Fibroblast of villous mesenchyme (primary cell): Measurements from ENCODE around the gene ATAD2B. TPM values are rescaled to one million over a fixed set of nuclear protein-coding genes. Genes with fewer than 3 reads are reported as not detected.

Experiments
- DNase-seq: peaks from one replicate; pipeline ENCODE4 v3.0.0-alpha.2; 2010; ENCODE audit warnings: low read depth
- H3K4me3 ChIP-seq: 2 replicates; pipeline ENCODE4 v1.5.1; 2011; ENCODE audit warnings: low read depth, mild to moderate bottlenecking, low read length
- total RNA-seq: library from RNA; depleted of rRNA; stranded (reverse); fragments of >200 nt; gene quantifications from 2 replicates; pipeline ENCODE4 v1.2.3, GENCODE V29; 2012
- TF ChIP-seq, protein P1 (sequence below): IDR thresholded peaks from 2 replicates; pipeline ENCODE4 v1.5.1; 2012; ENCODE audit warnings: low read depth, mild to moderate bottlenecking, low read length; ENCODE audit not compliant: insufficient read depth

Gene ATAD2B
- total RNA-seq, 1 donor: 16.0 TPM

DNA sequence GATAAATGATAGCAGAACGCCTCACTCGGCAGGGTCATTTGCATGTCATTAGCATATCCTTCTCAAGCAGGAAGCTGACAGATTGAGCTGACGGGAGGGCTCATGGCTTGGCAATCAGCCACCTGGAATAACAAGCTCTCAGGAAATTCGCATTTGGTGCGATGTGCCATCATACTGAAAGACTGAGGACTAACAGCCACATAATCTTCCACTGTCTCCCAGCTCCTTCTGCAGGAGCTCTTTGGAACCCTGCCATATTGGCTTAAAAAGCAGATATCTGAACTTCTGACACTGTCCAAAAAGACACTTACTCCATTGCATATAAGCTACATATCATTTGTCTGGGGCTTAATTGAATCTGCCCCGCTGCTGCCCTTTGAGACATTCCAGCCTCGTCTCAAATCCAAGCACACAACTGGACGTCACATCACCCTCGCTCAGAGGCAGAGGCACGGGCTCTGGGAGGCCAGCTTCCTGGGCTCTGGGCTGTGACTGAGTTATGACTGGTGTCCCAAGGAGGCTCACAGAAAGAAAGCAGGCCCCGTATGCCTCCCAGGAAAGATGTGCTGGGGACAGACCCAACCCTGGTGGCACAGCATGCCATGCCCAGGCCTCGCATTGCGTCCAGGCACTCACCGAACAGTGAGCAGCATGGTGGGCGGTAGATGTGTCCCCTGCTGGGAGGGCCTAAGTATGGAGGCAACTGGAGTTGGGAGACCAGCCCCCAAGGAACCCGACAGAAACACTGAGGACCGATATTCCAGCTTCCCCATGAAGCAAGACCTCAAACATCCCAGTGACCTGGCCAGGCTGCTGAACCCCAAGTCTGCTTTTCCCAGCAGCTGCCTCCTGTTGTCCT, 228.0 kb downstream of the ATAD2B start:
- peak; percentile 16 for DNase-seq
- no peak overlapping the region for H3K4me3 ChIP-seq
- TF ChIP-seq, protein P1, sequence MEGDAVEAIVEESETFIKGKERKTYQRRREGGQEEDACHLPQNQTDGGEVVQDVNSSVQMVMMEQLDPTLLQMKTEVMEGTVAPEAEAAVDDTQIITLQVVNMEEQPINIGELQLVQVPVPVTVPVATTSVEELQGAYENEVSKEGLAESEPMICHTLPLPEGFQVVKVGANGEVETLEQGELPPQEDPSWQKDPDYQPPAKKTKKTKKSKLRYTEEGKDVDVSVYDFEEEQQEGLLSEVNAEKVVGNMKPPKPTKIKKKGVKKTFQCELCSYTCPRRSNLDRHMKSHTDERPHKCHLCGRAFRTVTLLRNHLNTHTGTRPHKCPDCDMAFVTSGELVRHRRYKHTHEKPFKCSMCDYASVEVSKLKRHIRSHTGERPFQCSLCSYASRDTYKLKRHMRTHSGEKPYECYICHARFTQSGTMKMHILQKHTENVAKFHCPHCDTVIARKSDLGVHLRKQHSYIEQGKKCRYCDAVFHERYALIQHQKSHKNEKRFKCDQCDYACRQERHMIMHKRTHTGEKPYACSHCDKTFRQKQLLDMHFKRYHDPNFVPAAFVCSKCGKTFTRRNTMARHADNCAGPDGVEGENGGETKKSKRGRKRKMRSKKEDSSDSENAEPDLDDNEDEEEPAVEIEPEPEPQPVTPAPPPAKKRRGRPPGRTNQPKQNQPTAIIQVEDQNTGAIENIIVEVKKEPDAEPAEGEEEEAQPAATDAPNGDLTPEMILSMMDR: no peak

Other genes starting within 250 kb of the ATAD2B start
- 9.3 and 18.1 TPM in 2 replicates for gene UBXN2A, start 13.3 kb upstream of the ATAD2B start, total RNA-seq
- under 0.01 and 0.32 TPM in 2 replicates for gene MFSD2B, start 83.0 kb upstream of the ATAD2B start, total RNA-seq
- 7.7 and 14.7 TPM in 2 replicates for gene WDCP, start 120.3 kb upstream of the ATAD2B start, total RNA-seq
- 6.0 and 9.3 TPM in 2 replicates for gene FKBP1B, start 122.6 kb upstream of the ATAD2B start, total RNA-seq
- 112 and 146 TPM in 2 replicates for gene SF3B6, start 149.2 kb upstream of the ATAD2B start, total RNA-seq
- 66.9 and 79.9 TPM in 2 replicates for gene TP53I3, start 157.7 kb upstream of the ATAD2B start, total RNA-seq
- gene PFN4, start 196.2 kb upstream of the ATAD2B start, total RNA-seq: 0.43 and 0.64 TPM in 2 replicates
- gene FAM228B, start 196.3 kb upstream of the ATAD2B start, total RNA-seq: 8.1 and 14.2 TPM in 2 replicates
- gene FAM228A, start 247.9 kb upstream of the ATAD2B start, total RNA-seq: 0.43 and 0.64 TPM in 2 replicates